Measurements from ENCODE around the gene RABGAP1L. TPM values are rescaled to one million over a fixed set of nuclear protein-coding genes. Genes with fewer than 3 reads are reported as not detected.
"Not testable (repeated sequence)": the region's sequence is repeated elsewhere in the genome, so short reads cannot be mapped to it uniquely, and the experiment has no call there.

Gene RABGAP1L
- total RNA-seq, 2 donors from 2014 or later = 37.9 to 59.8 TPM

DNA sequence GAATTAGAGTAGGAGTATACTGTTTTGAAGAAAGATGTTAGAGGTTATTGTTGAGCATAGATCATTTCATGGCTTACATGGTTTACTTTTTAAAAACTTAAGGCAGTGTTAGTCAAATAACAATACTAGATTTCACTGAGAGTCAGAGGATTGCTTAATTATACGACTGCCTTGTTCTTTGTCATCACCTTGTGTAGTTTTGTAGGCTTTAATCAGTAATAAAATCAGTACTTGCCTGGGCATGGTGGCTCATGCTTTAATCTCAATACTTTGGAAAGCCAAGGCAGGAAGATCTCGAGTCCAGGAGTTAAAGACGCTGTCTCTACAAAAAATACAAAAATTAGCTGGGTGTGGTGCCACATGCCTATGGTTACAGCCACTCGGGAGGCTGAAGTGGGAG, 247.1 kb downstream of the RABGAP1L start:
- Histone ChIP-seq H3K9me3 (no peaks in the 10 kb centered on the region), H3K4me1 (ENCODE audit: control insufficient read depth in 1 of 2, low read depth in 2 of 2) (no peaks in the 10 kb centered on the region), H3K36me3 (no peaks in the 10 kb centered on the region), H3K27me3 (replicated peaks; ENCODE audit: insufficient read depth) (no peaks in the 10 kb centered on the region), H3K4me3 (no peak overlapping the region), H3K27ac (no peak overlapping the region)
- DNase-seq (ENCODE audit: low spot score) (no peak), ATAC-seq (ENCODE audit: insufficient number of reproducible peaks, low FRiP score, low read depth) (no peak)
- TF ChIP-seq, protein P1, sequence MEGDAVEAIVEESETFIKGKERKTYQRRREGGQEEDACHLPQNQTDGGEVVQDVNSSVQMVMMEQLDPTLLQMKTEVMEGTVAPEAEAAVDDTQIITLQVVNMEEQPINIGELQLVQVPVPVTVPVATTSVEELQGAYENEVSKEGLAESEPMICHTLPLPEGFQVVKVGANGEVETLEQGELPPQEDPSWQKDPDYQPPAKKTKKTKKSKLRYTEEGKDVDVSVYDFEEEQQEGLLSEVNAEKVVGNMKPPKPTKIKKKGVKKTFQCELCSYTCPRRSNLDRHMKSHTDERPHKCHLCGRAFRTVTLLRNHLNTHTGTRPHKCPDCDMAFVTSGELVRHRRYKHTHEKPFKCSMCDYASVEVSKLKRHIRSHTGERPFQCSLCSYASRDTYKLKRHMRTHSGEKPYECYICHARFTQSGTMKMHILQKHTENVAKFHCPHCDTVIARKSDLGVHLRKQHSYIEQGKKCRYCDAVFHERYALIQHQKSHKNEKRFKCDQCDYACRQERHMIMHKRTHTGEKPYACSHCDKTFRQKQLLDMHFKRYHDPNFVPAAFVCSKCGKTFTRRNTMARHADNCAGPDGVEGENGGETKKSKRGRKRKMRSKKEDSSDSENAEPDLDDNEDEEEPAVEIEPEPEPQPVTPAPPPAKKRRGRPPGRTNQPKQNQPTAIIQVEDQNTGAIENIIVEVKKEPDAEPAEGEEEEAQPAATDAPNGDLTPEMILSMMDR (IDR thresholded peaks at IDR 0.05) = no peak

DNA sequence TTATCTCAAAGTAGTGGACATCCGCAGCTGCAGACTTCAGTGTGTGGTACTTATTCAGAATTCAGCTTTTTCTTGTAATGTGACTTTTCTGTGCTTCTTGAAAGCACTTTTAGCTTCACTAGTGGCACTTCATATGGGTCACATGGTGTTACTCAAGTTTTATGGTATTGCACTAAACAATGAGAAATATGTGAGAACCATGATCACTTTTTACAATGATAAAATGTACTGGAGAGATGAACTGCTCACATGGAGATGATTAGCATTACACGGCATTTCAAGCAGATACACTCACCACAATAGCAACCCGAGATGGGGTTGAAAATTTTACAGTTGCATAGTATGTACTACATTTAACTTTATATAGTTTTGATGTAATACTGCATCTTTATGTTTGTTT, 248.3 kb downstream of the RABGAP1L start:
- no peak overlapping the region for H3K4me3 ChIP-seq
- no peak for DNase-seq (ENCODE audit: low spot score)
- H3K36me3 ChIP-seq = no peaks in the 10 kb centered on the region
- H3K4me1 ChIP-seq (ENCODE audit: control insufficient read depth in 1 of 2, low read depth in 2 of 2) = no peaks in the 10 kb centered on the region
- no peak for ATAC-seq (ENCODE audit: insufficient number of reproducible peaks, low FRiP score, low read depth)
- H3K9me3 ChIP-seq = no peaks in the 10 kb centered on the region
- H3K27me3 ChIP-seq (replicated peaks; ENCODE audit: insufficient read depth) = no peaks in the 10 kb centered on the region
- TF ChIP-seq, protein P1 (IDR thresholded peaks at IDR 0.05) = no peak
- H3K27ac ChIP-seq = no peak overlapping the region

DNA sequence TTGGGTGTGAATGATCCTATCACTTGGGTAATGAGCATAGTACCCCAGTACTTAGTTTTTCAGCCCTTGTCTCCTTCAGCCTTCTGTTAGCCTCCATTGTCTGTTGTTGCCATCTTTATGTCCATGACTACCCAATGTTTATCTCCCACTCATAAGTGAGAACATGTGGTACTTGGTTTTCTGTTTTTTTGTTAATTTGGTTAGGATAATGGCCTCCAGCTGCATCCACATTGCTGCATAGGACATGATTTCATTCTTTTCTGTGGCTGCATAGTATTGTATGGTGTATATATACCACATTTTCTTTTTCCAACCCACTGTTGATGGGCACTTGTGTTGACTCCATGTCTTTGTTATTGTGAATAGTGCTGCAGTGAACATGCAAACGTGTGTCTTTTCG, 248.8 kb downstream of the RABGAP1L start:
- TF ChIP-seq, protein P1 (IDR thresholded peaks at IDR 0.05) = no peak
- DNase-seq (ENCODE audit: low spot score) (no peak), ATAC-seq (ENCODE audit: insufficient number of reproducible peaks, low FRiP score, low read depth) (no peak)
- Histone ChIP-seq H3K9me3 (no peaks in the 10 kb centered on the region), H3K36me3 (no peaks in the 10 kb centered on the region), H3K4me3 (no peak overlapping the region), H3K27me3 (replicated peaks; ENCODE audit: insufficient read depth) (no peaks in the 10 kb centered on the region), H3K4me1 (ENCODE audit: control insufficient read depth in 1 of 2, low read depth in 2 of 2) (no peaks in the 10 kb centered on the region), H3K27ac (no peak overlapping the region)

GRCh38 chr1:174409801-174410200, 250.5 kb downstream of the RABGAP1L start:
- not testable (repeated sequence) for H3K9me3 ChIP-seq; ATAC-seq (ENCODE audit: insufficient number of reproducible peaks, low FRiP score, low read depth); DNase-seq (ENCODE audit: low spot score); H3K36me3 ChIP-seq; H3K4me3 ChIP-seq; H3K27me3 ChIP-seq (replicated peaks; ENCODE audit: insufficient read depth); H3K27ac ChIP-seq; H3K4me1 ChIP-seq (ENCODE audit: control insufficient read depth in 1 of 2, low read depth in 2 of 2)

DNA sequence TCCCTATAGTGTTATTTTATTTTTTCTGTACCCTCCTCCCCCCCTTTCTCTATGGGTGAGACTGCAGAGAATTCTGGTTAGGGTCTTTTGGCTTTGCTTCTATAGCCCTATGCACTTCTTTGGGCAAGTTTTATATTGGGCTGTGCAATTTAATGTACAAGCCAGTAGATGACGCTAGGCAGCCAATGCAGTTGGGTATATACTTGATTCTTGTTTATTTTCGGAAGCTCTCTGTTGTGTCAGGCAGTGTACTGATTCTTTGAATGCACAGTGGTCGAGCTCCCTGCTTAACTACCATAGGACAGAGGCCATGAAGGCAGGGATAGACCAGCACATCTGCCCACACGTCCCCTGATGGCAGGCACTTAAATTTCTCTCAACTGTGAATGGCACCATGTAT, 254.3 kb downstream of the RABGAP1L start:
- Histone ChIP-seq H3K36me3 (no peaks in the 10 kb centered on the region), H3K4me1 (ENCODE audit: control insufficient read depth in 1 of 2, low read depth in 2 of 2) (peaks cover 0 to 3% of the 10 kb centered on the region in 2 donors), H3K27ac (no peak overlapping the region), H3K27me3 (replicated peaks; ENCODE audit: insufficient read depth) (no peaks in the 10 kb centered on the region), H3K4me3 (no peak overlapping the region), H3K9me3 (no peaks in the 10 kb centered on the region)
- no peak for DNase-seq (ENCODE audit: low spot score)
- no peak for ATAC-seq (ENCODE audit: insufficient number of reproducible peaks, low FRiP score, low read depth)
- TF ChIP-seq, protein P1 (IDR thresholded peaks at IDR 0.05) = no peak

GRCh38 chr1:174414203-174414602, 254.9 kb downstream of the RABGAP1L start:
- H3K27ac ChIP-seq = no peak overlapping the region
- H3K4me3 ChIP-seq = no peak overlapping the region
- no peaks in the 10 kb centered on the region for H3K27me3 ChIP-seq (replicated peaks; ENCODE audit: insufficient read depth)
- TF ChIP-seq, protein P1 (IDR thresholded peaks at IDR 0.05) = no peak
- DNase-seq (ENCODE audit: low spot score) = no peak
- no peaks in the 10 kb centered on the region for H3K9me3 ChIP-seq
- no peak for ATAC-seq (ENCODE audit: insufficient number of reproducible peaks, low FRiP score, low read depth)
- no peaks in the 10 kb centered on the region for H3K36me3 ChIP-seq
- peaks cover 0 to 6% of the 10 kb centered on the region in 2 donors for H3K4me1 ChIP-seq (ENCODE audit: control insufficient read depth in 1 of 2, low read depth in 2 of 2)

Measured in thoracic aorta (tissue), 2 donors.